Measurements from ENCODE around the gene WDR26.

Gene WDR26

GRCh38 chr1:224393294-224393693 is 41.3 kb downstream of the WDR26 start:
- DNase-seq (ENCODE audit: low read depth): no peak
- no peak for TF ChIP-seq CTCF (IDR thresholded peaks at IDR 0.05; ENCODE audit: insufficient read depth, low read depth, low read length, missing control alignments)
- no peak overlapping the region for H3K4me3 ChIP-seq (ENCODE audit: low read length)

GRCh38 chr1:224392411-224393249 is 42.0 kb downstream of the WDR26 start:
- H3K4me3 ChIP-seq (ENCODE audit: low read length): no peak overlapping the region
- no peak for DNase-seq (ENCODE audit: low read depth)
- no peak for TF ChIP-seq CTCF (IDR thresholded peaks at IDR 0.05; ENCODE audit: insufficient read depth, low read depth, low read length, missing control alignments)

GRCh38 chr1:224390517-224390916 is 44.1 kb downstream of the WDR26 start:
- DNase-seq (ENCODE audit: low read depth): no peak
- TF ChIP-seq CTCF (IDR thresholded peaks at IDR 0.05; ENCODE audit: insufficient read depth, low read depth, low read length, missing control alignments): no peak
- no peak overlapping the region for H3K4me3 ChIP-seq (ENCODE audit: low read length)

DNA sequence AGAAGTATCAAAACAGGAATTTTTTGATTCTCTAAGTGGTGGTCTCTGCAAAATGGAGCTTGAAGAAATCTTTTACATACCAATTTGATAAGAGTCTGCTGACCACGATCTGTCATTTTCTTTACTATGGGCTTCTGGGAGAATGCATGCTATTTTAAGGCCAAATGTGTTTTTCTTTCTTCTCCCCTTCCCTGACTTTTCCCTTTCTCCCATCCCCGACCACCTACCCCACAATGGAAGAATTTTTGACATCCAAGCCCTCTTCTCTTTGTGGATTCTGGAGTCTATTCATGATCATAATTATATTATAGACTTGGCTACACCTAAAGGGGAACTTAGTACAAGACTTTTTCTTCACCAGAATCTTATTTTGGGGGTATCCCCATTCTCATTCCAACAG is 46.7 kb downstream of the WDR26 start:
- TF ChIP-seq CTCF (IDR thresholded peaks at IDR 0.05; ENCODE audit: insufficient read depth, low read depth, low read length, missing control alignments): no peak
- no peak overlapping the region for H3K4me3 ChIP-seq (ENCODE audit: low read length)
- DNase-seq (ENCODE audit: low read depth): no peak

GRCh38 chr1:224387302-224387912 is 47.2 kb downstream of the WDR26 start:
- no peak for DNase-seq (ENCODE audit: low read depth)
- no peak overlapping the region for H3K4me3 ChIP-seq (ENCODE audit: low read length)
- TF ChIP-seq CTCF (IDR thresholded peaks at IDR 0.05; ENCODE audit: insufficient read depth, low read depth, low read length, missing control alignments): no peak

DNA sequence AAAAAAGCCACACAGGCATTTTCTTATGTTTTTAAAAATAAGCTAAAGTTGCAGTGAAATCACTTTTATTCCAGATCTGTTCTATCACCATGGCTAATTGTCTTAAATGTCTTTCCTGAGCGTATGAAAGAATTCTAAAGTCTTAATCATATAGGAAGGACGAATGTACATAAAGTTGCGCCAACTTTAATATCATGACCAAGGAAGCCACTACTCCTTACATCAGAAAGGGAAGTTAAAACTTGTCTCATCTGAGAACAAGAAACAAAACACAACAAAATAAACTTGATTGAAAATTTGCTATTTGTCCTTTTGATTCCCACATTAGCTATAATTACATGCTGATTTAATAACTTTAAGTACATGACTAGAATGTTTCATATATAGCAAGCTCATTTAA is 51.4 kb downstream of the WDR26 start:
- TF ChIP-seq CTCF (IDR thresholded peaks at IDR 0.05; ENCODE audit: insufficient read depth, low read depth, low read length, missing control alignments): no peak
- no peak overlapping the region for H3K4me3 ChIP-seq (ENCODE audit: low read length)
- no peak for DNase-seq (ENCODE audit: low read depth)
